GM12878 (cell line): ENCODE data around the gene TMEM178A. TPM values are rescaled to one million over a fixed set of nuclear protein-coding genes. Genes with fewer than 3 reads are reported as not detected.

ENCODE experiments used
- ATAC-seq: fragments of 200-7000 bp; cut with Tn5 transposase; 3 replicates; pipeline ENCODE4 v1.9.1; 2020; ENCODE audit warnings: mild to moderate bottlenecking, moderate library complexity
- BruUV-seq: library from RNA; stranded (reverse); fragments of 400-500 nt; replicated peaks from 2 replicates; lab custom pipeline; 2021; lab: Mats Ljungman, UMichigan
- CTCF ChIA-PET: fragments of 300-600 bp; sonication (Branson Sonifier 250); formaldehyde crosslinking; extraction: SDS; loops from one replicate; lab custom pipeline; 2021; ENCODE audit warnings: inconsistent platforms; lab: Yijun Ruan, JAX
- POLR2A ChIA-PET: fragments of 350-600 bp; formaldehyde crosslinking; extraction: SDS; loops from one replicate; lab custom pipeline; 2021; ENCODE audit warnings: inconsistent platforms; lab: Charles Lee
- RAD21 ChIA-PET: fragments of 300-600 bp; sonication (Branson Sonifier 250); formaldehyde crosslinking; loops from one replicate; lab custom pipeline; 2023; ENCODE audit warnings: antibody characterized with exemption; ENCODE audit not compliant: unreplicated experiment; lab: Charles Lee
- SMC1A ChIA-PET: fragments of 300-600 bp; sonication (Branson Sonifier 250); formaldehyde crosslinking; loops from one replicate; lab custom pipeline; 2023; ENCODE audit not compliant: unreplicated experiment, uncharacterized antibody; lab: Charles Lee
- DNase-seq: peaks from one replicate; pipeline ENCODE4 v3.0.0-alpha.2; 2011; ENCODE audit warnings: low read depth, low spot score
- FAIRE-seq: peaks from 3 replicates; lab custom pipeline; 2011; peaks lifted over from hg19 to GRCh38; lab: Jason Lieb, UNC
- H2AFZ ChIP-seq: 2 replicates; pipeline ENCODE4 v1.6.0; 2011; ENCODE audit warnings: low read depth, low read length, control low read depth; ENCODE audit not compliant: control insufficient read depth
- H3K27ac ChIP-seq: 2 replicates; pipeline ENCODE4 v1.5.1; 2011; ENCODE audit warnings: control low read depth; ENCODE audit not compliant: control insufficient read depth, insufficient read depth
- H3K27me3 ChIP-seq, 2 experiments: replicated peaks in 1 of 2; 2 replicates each; pipeline versions ENCODE4 v1.6.0 to v1.6.1; 2011; ENCODE audit warnings: low read length in 1 of 2; ENCODE audit not compliant: control insufficient read depth in 2 of 2, insufficient read depth in 2 of 2
- H3K36me3 ChIP-seq, 2 experiments: 2 replicates each; pipeline ENCODE4 v1.5.1; 2011; ENCODE audit warnings: low read length in 1 of 2; ENCODE audit not compliant: control insufficient read depth in 2 of 2, insufficient read depth in 2 of 2
- H3K4me1 ChIP-seq: 2 replicates; pipeline ENCODE4 v1.6.1; 2011; ENCODE audit warnings: mild to moderate bottlenecking, low read length, moderate library complexity, mixed read lengths; ENCODE audit not compliant: control insufficient read depth, insufficient read depth
- H3K4me2 ChIP-seq: 2 replicates; pipeline ENCODE4 v1.6.0; 2011; ENCODE audit warnings: control low read depth; ENCODE audit not compliant: control insufficient read depth, insufficient read depth
- H3K4me3 ChIP-seq: fragments of 200-600 bp; sonication (generic); 2 replicates; pipeline ENCODE4 v1.5.1; 2016
- H3K79me2 ChIP-seq: 2 replicates; pipeline ENCODE4 v1.6.0; 2011; ENCODE audit warnings: low read length; ENCODE audit not compliant: control insufficient read depth, insufficient read depth
- H3K9ac ChIP-seq: 2 replicates; pipeline ENCODE4 v1.8.0; 2011; ENCODE audit warnings: low read length, control low read depth, mixed read lengths; ENCODE audit not compliant: control insufficient read depth, insufficient read depth
- H3K9me3 ChIP-seq: replicated peaks from 3 replicates; pipeline ENCODE4 v1.5.1; 2011; ENCODE audit warnings: mild to moderate bottlenecking, low read length; ENCODE audit not compliant: control insufficient read depth, insufficient read depth
- H4K20me1 ChIP-seq: 2 replicates; pipeline ENCODE4 v1.6.0; 2011; ENCODE audit not compliant: control insufficient read depth, insufficient read depth
- ATF3 ChIP-seq: IDR thresholded peaks from 2 replicates; pipeline ENCODE4 v1.6.1; 2011; ENCODE audit warnings: low read depth, mild to moderate bottlenecking, low read length, moderate library complexity, borderline replicate concordance; ENCODE audit errors: extremely low read depth
- CTCF ChIP-seq, 3 experiments: IDR thresholded peaks in 2 of 3; conservative IDR thresholded peaks in 1 of 3; 2 replicates each; pipeline ENCODE4 v1.5.1; 2011; ENCODE audit warnings: low read depth in 3 of 3, low read length in 3 of 3, mild to moderate bottlenecking in 3 of 3, control low read depth in 2 of 3, moderate library complexity in 2 of 3, inconsistent platforms in 1 of 3, mixed read lengths in 1 of 3; ENCODE audit not compliant: control insufficient read depth in 2 of 3, insufficient read depth in 1 of 3; ENCODE audit errors: extremely low read depth in 1 of 3
- ELK1 ChIP-seq: IDR thresholded peaks from 2 replicates; pipeline ENCODE4 v1.6.1; 2012; ENCODE audit warnings: low read depth, low read length, improper control_type of control experiment
- JUNB ChIP-seq: IDR thresholded peaks from 2 replicates; pipeline ENCODE4 v1.6.1; 2016; ENCODE audit warnings: antibody characterized with exemption, mild to moderate bottlenecking
- RCOR1 ChIP-seq: conservative IDR thresholded peaks from 2 replicates; pipeline ENCODE4 v1.6.1; 2012; ENCODE audit warnings: low read depth, low read length, improper control_type of control experiment
- SP1 ChIP-seq: IDR thresholded peaks from one replicate; pipeline ENCODE4 v1.6.1; 2011; ENCODE audit warnings: low read depth, low read length
- WRNIP1 ChIP-seq: IDR thresholded peaks from 2 replicates; pipeline ENCODE4 v1.6.1; 2011; ENCODE audit warnings: low read depth, low read length, improper control_type of control experiment, borderline replicate concordance
- WGBS: methylation state at CpG from one replicate; pipeline ENCODE4 v1.1.6; 2016; ENCODE audit warnings: low lambda C conversion rate; ENCODE audit not compliant: insufficient replicate concordance, insufficient coverage; ENCODE audit errors: missing lambda C conversion rate; 5-methylcytosine and 5-hydroxymethylcytosine counted together
- in situ Hi-C: fragments of 300-500 bp; cut with MboI; formaldehyde crosslinking; loops from 9 replicates; pipeline ENCODE4 v1.14.3; 2018; ENCODE audit warnings: mixed read lengths
- intact Hi-C: fragments of 100-400 bp; cut with micrococcal nuclease; formaldehyde crosslinking; loops from one replicate; pipeline ENCODE4 v1.14.2; 2022; ENCODE audit not compliant: unreplicated experiment
- polyA plus RNA-seq, 11 experiments: library from polyadenylated mRNA; depleted of rRNA in 4 of 11; unstranded in 6 of 11; stranded (reverse) in 5 of 11; fragments of >200 nt; fragmentation: Nextera tagmentation in 4 of 11; fragmentation: Illumina TruSeq in 1 of 11; extraction: Ambion mirVana in 4 of 11; extraction: Trizol in 1 of 11; gene quantifications; 1 replicate in 1 of 11; 2 replicates in 10 of 11; pipeline versions ENCODE4 v1.2.1 to v1.2.3, GENCODE V29; 2011 to 2016; ENCODE audit warnings: inconsistent platforms in 2 of 11, missing spikeins in 2 of 11, low read depth in 1 of 11
- total RNA-seq, 4 experiments: library from RNA; depleted of rRNA in 3 of 4; stranded (reverse); fragments of >200 nt in 3 of 4; fragmentation: Illumina TruSeq in 1 of 4; extraction: Trizol in 1 of 4; gene quantifications; 2 replicates each; pipeline versions ENCODE4 v1.2.1 to v1.2.3, GENCODE V29; 2013 to 2021

The TMEM178A gene
- total and polyA plus RNA-seq, 10 of the 15 experiments (the other 5 are each of a cell fraction or from before 2014, with no cell fraction given): not detected

GRCh38 chr2:39685126-39685525 is 19.4 kb downstream of the TMEM178A start:
- 88% methylated on average over 1 of the region's 1 CpG for WGBS
- no TSS peak for BruUV-seq
- H3K27me3 ChIP-seq: no peaks in the 10 kb centered on the region; a peak in 1 of 4 replicates
- FAIRE-seq: no peak
- intact Hi-C loops: no loop called here
- RAD21 ChIA-PET: no interaction called here
- H3K27ac ChIP-seq: no peak overlapping the region
- H4K20me1 ChIP-seq: no peaks in the 10 kb centered on the region
- no peak overlapping the region for H3K4me3 ChIP-seq
- no peak for TF ChIP-seq WRNIP1
- TF ChIP-seq ELK1: no peak
- no peak for TF ChIP-seq ATF3
- no peak for TF ChIP-seq SP1
- no peak for TF ChIP-seq CTCF (IDR thresholded peaks at IDR 0.05 in 2 of 3, conservative IDR thresholded peaks at IDR 0.05 in 1 of 3; ENCODE audit: control insufficient read depth in 2 of 3, extremely low read depth in 1 of 3, insufficient read depth in 1 of 3, low read depth in 3 of 3, low read length in 3 of 3)
- no peak for TF ChIP-seq RCOR1
- TF ChIP-seq JUNB: no peak
- in situ Hi-C loops: no loop called here
- no peaks in the 10 kb centered on the region for H3K79me2 ChIP-seq
- CTCF ChIA-PET: no interaction called here
- no peaks in the 10 kb centered on the region for H3K4me1 ChIP-seq
- no peak for DNase-seq
- H3K36me3 ChIP-seq: no peaks in the 10 kb centered on the region
- H3K9ac ChIP-seq: no peak overlapping the region
- ATAC-seq: no peak
- H3K4me2 ChIP-seq: no peak overlapping the region
- SMC1A ChIA-PET: no interaction called here
- POLR2A ChIA-PET: interaction anchor here (0.6 kb wide), 1 partner anchor 676 kb away, joined by 3 read pairs; no protein-coding TSS in a partner anchor
- no peaks in the 10 kb centered on the region for H3K9me3 ChIP-seq
- H2AFZ ChIP-seq: no peak overlapping the region
